AG04449 (cell line): ENCODE data around the gene ZNF438.
"Not testable (repeated sequence)": the region's sequence is repeated elsewhere in the genome, so short reads cannot be mapped to it uniquely, and the experiment has no call there.

ENCODE experiments used
- CTCF ChIA-PET: fragments of 350-600 bp; formaldehyde crosslinking; extraction: SDS; loops from one replicate; lab custom pipeline; 2021; ENCODE audit warnings: antibody characterized with exemption; lab: Yijun Ruan, JAX
- POLR2A ChIA-PET: fragments of 400-600, 350-600 bp; formaldehyde crosslinking; extraction: SDS; loops from one replicate; lab custom pipeline; 2020; ENCODE audit warnings: antibody characterized with exemption, inconsistent platforms; lab: Yijun Ruan, JAX
- DNase-seq: peaks from one replicate; pipeline ENCODE4 v3.0.0-alpha.2; 2010; ENCODE audit warnings: low read depth, low spot score
- H3K4me3 ChIP-seq: 2 replicates; pipeline ENCODE4 v1.5.1; 2011; ENCODE audit warnings: low read depth, mild to moderate bottlenecking, control low read depth, low read length
- CTCF ChIP-seq: IDR thresholded peaks from one replicate; pipeline ENCODE4 v1.5.1; 2011; ENCODE audit warnings: mild to moderate bottlenecking, moderate library complexity, low read length, control low read depth, inconsistent platforms; ENCODE audit not compliant: insufficient read depth; ENCODE audit errors: missing control alignments

ZNF438 gene

GRCh38 chr10:30803058-30803457 lies 228.6 kb downstream of the ZNF438 start:
- DNase-seq: no peak
- ChIA-PET CTCF (no interaction called here), POLR2A (no interaction called here)
- no peak overlapping the region for H3K4me3 ChIP-seq
- TF ChIP-seq CTCF: no peak

GRCh38 chr10:30800368-30800767 lies 231.3 kb downstream of the ZNF438 start:
- ChIA-PET POLR2A (interaction anchor here (0.7 kb wide), 1 partner anchor 232 kb away, joined by 3 read pairs; the partner anchor contains the start of gene ZNF438), CTCF (no interaction called here)
- DNase-seq: no peak
- H3K4me3 ChIP-seq: no peak overlapping the region
- no peak for TF ChIP-seq CTCF

GRCh38 chr10:30798646-30799185 lies 232.9 kb downstream of the ZNF438 start:
- ChIA-PET CTCF (interaction anchor here (0.9 kb wide), 1 partner anchor 111 kb away, joined by 3 read pairs; no protein-coding TSS in a partner anchor), POLR2A (no interaction called here)
- no peak overlapping the region for H3K4me3 ChIP-seq
- no peak for TF ChIP-seq CTCF
- DNase-seq: no peak

GRCh38 chr10:30795024-30795423 lies 236.6 kb downstream of the ZNF438 start:
- CTCF ChIA-PET: interaction anchor here (1.3 to 1.5 kb wide), 2 partner anchors 10 to 12 kb away, joined by 4 read pairs; no protein-coding TSS in a partner anchor
- POLR2A ChIA-PET, H3K4me3 ChIP-seq, DNase-seq: not testable (repeated sequence)
